Spleen (tissue), 11 donors: ENCODE measurements around the gene PCDH19. TPM values are rescaled to one million over a fixed set of nuclear protein-coding genes. Genes with fewer than 3 reads are reported as not detected.

Experiments used
- DNase-seq: peaks from one replicate; pipeline ENCODE4 v3.0.0-alpha.2; 2020
- H3K27ac ChIP-seq, 8 donors: fragments of 200-600 bp; sonication (generic) in 7 of 8; 1 replicate in 4 of 8; 2 replicates in 4 of 8; pipeline versions ENCODE4 v1.5.0 to v1.8.0; 2016 to 2021; ENCODE audit warnings: inconsistent platforms in 4 of 8, mild to moderate bottlenecking in 4 of 8, moderate library complexity in 1 of 8
- H3K27me3 ChIP-seq, 7 donors: fragments of 200-600 bp; sonication (generic) in 6 of 7; replicated peaks in 1 of 7; 1 replicate in 4 of 7; 2 replicates in 3 of 7; pipeline versions ENCODE4 v1.5.0 to v1.8.0; 2016 to 2021; ENCODE audit warnings: inconsistent platforms in 3 of 7, mild to moderate bottlenecking in 1 of 7
- H3K36me3 ChIP-seq, 6 donors: fragments of 200-600 bp; sonication (generic) in 5 of 6; 1 replicate in 4 of 6; 2 replicates in 2 of 6; pipeline versions ENCODE4 v1.5.0 to v1.8.0; 2016 to 2021; ENCODE audit warnings: inconsistent platforms in 2 of 6
- H3K4me1 ChIP-seq, 6 donors: fragments of 200-600 bp; sonication (generic) in 5 of 6; 1 replicate in 3 of 6; 2 replicates in 3 of 6; pipeline versions ENCODE4 v1.5.0 to v1.8.0; 2016 to 2021; ENCODE audit warnings: inconsistent platforms in 3 of 6
- H3K4me3 ChIP-seq, 8 donors: fragments of 200-600 bp; sonication (generic) in 7 of 8; 1 replicate in 4 of 8; 2 replicates in 4 of 8; pipeline versions ENCODE4 v1.5.0 to v1.8.0; 2016 to 2021; ENCODE audit warnings: inconsistent platforms in 4 of 8, mild to moderate bottlenecking in 4 of 8, moderate library complexity in 2 of 8
- H3K9me3 ChIP-seq, 8 donors: fragments of 200-600 bp; sonication (generic) in 7 of 8; 1 replicate in 4 of 8; 2 replicates in 4 of 8; pipeline versions ENCODE4 v1.5.0 to v1.8.0; 2016 to 2021; ENCODE audit warnings: inconsistent platforms in 4 of 8
- CTCF ChIP-seq, 11 experiments: fragments of 200-600 bp in 7 of 11; fragments of 450-650 bp in 4 of 11; sonication (generic) in 4 of 11; IDR thresholded peaks in 8 of 11; conservative IDR thresholded peaks in 3 of 11; 1 replicate in 7 of 11; 2 replicates in 4 of 11; pipeline versions ENCODE4 v1.4.0 to v1.8.0; 2016 to 2021; ENCODE audit warnings: antibody characterized with exemption in 11 of 11, inconsistent platforms in 4 of 11, mild to moderate bottlenecking in 1 of 11
- POLR2A ChIP-seq, 3 donors: fragments of 450-650 bp; IDR thresholded peaks; one replicate each; pipeline ENCODE4 v1.5.1; 2017; ENCODE audit warnings: antibody characterized with exemption in 3 of 3, mild to moderate bottlenecking in 1 of 3
- POLR2AphosphoS5 ChIP-seq, 3 donors: sonication (generic); formaldehyde crosslinking; IDR thresholded peaks; one replicate each; pipeline ENCODE4 v1.5.1; 2017; ENCODE audit warnings: antibody characterized with exemption in 3 of 3
- WGBS, 5 donors: extraction: QIAGEN DNeasy Blood & Tissue Kit in 3 of 5; methylation state at CpG; one replicate each; pipeline versions ENCODE4 v1.1.5 to v1.1.7; 2013 to 2018; 5-methylcytosine and 5-hydroxymethylcytosine counted together
- intact Hi-C: fragments of 100-400 bp; cut with DNase I; formaldehyde crosslinking; loops from one replicate; pipeline ENCODE4 v1.15.0; 2023; ENCODE audit warnings: low total_unique reads
- polyA plus RNA-seq, 3 donors: library from polyadenylated mRNA; stranded (reverse); fragments of 200-250 nt; gene quantifications; one replicate each; pipeline ENCODE4 v1.2.1, GENCODE V29; 2013
- total RNA-seq, 7 donors: library from RNA; depleted of rRNA in 3 of 7; stranded (reverse); fragments of >200 nt in 3 of 7; fragmentation: NEBNext Ultra II Directional in 4 of 7; extraction: Animal tissue kit (Norgen Biotek cat#: 25700) in 4 of 7; gene quantifications; one replicate each; pipeline versions ENCODE4 v1.1.0 to v1.2.1, GENCODE V29; 2016 to 2021
- donor health status: healthy with polysubstance abuse.
- donor health status: DM: no; HTN: no; CAD: no; lungs with moderate emphysema.
- donor health status: DM: no; HTN: no; CAD: no.
- donor health status: Bipolar disorder and iron deficiency.
- donor health status: healthy.
- donor health status: DM: no; HTN: no; CAD: no.
- donor health status: DM: yes; HTN: yes; CAD: no.

Gene PCDH19
- total and polyA plus RNA-seq, 10 donors, result 0.02 to 0.34 (median 0.08) TPM

GRCh38 chrX:100356351-100356896, 53.6 kb downstream of the PCDH19 start:
- 41 to 81% (median 66%) methylated on average over 3 of the region's 3 CpGs for WGBS, 5 donors
- peaks cover 0 to 6% (median 0%) of the 10 kb centered on the region in 7 donors for H3K27me3 ChIP-seq
- no peaks in the 10 kb centered on the region for H3K9me3 ChIP-seq
- H3K4me3 ChIP-seq, result no peak overlapping the region
- intact Hi-C loops, result no loop called here
- H3K4me1 ChIP-seq, result no peaks in the 10 kb centered on the region
- TF ChIP-seq CTCF (IDR thresholded peaks at IDR 0.05 in 8 of 11, conservative IDR thresholded peaks at IDR 0.05 in 3 of 11) (no peak), POLR2A (IDR thresholded peaks at IDR 0.05) (no peak), POLR2AphosphoS5 (IDR thresholded peaks at IDR 0.05) (no peak)
- no peak overlapping the region for H3K27ac ChIP-seq
- no peaks in the 10 kb centered on the region for H3K36me3 ChIP-seq
- no peak for DNase-seq

GRCh38 chrX:100355680-100356079, 54.4 kb downstream of the PCDH19 start:
- intact Hi-C loops, result no loop called here
- no peaks in the 10 kb centered on the region for H3K4me1 ChIP-seq
- H3K4me3 ChIP-seq, result no peak overlapping the region
- no peaks in the 10 kb centered on the region for H3K9me3 ChIP-seq
- TF ChIP-seq POLR2A (IDR thresholded peaks at IDR 0.05) (no peak), CTCF (IDR thresholded peaks at IDR 0.05 in 8 of 11, conservative IDR thresholded peaks at IDR 0.05 in 3 of 11) (no peak), POLR2AphosphoS5 (IDR thresholded peaks at IDR 0.05) (no peak)
- 51 to 64% (median 56%) methylated on average over 3 of the region's 3 CpGs for WGBS, 5 donors
- no peak overlapping the region for H3K27ac ChIP-seq
- H3K27me3 ChIP-seq, result peaks cover 0 to 6% (median 0%) of the 10 kb centered on the region in 7 donors
- H3K36me3 ChIP-seq, result no peaks in the 10 kb centered on the region
- DNase-seq, result no peak

- Histone ChIP-seq H3K27me3 (peaks cover 0 to 6% (median 0%) of the 10 kb centered on the region in 7 donors), H3K9me3 (peaks cover 0 to 3% (median 0%) of the 10 kb centered on the region in 8 donors), H3K4me1 (no peaks in the 10 kb centered on the region), H3K36me3 (no peaks in the 10 kb centered on the region), H3K4me3 (no peak overlapping the region), H3K27ac (no peak overlapping the region)
- 62 to 84% (median 64%) methylated on average over 4 of the region's 4 CpGs for WGBS, 5 donors
- no peak for DNase-seq
- intact Hi-C loops, result no loop called here
- TF ChIP-seq POLR2AphosphoS5 (IDR thresholded peaks at IDR 0.05), result no peak
- TF ChIP-seq POLR2A (IDR thresholded peaks at IDR 0.05), result no peak
- no peak for TF ChIP-seq CTCF (IDR thresholded peaks at IDR 0.05 in 8 of 11, conservative IDR thresholded peaks at IDR 0.05 in 3 of 11)
Observed at GRCh38 chrX:100353326-100353725, 56.7 kb downstream of the PCDH19 start.

- Histone ChIP-seq H3K27ac (no peak overlapping the region), H3K9me3 (peaks cover 0 to 3% (median 0%) of the 10 kb centered on the region in 8 donors), H3K27me3 (no peaks in the 10 kb centered on the region), H3K4me1 (no peaks in the 10 kb centered on the region), H3K36me3 (no peaks in the 10 kb centered on the region), H3K4me3 (no peak overlapping the region)
- intact Hi-C loops, result no loop called here
- TF ChIP-seq POLR2AphosphoS5 (IDR thresholded peaks at IDR 0.05) (no peak), CTCF (IDR thresholded peaks at IDR 0.05 in 8 of 11, conservative IDR thresholded peaks at IDR 0.05 in 3 of 11) (no peak), POLR2A (IDR thresholded peaks at IDR 0.05) (no peak)
- DNase-seq, result no peak
- 48 to 84% (median 71%) methylated on average over 5 of the region's 5 CpGs for WGBS, 5 donors
Observed at GRCh38 chrX:100350704-100351489, 59.2 kb downstream of the PCDH19 start.
